A549 (cell line): ENCODE data around the gene MFSD2B. TPM values are rescaled to one million over a fixed set of nuclear protein-coding genes. Genes with fewer than 3 reads are reported as not detected.

Experiments used
- ATAC-seq, 2 experiments: fragments of 200-7000 bp in 1 of 2; fragments of >200 bp in 1 of 2; cut with Nextera tagmentation in 1 of 2; cut with Tn5 transposase in 1 of 2; 3 replicates each; pipeline versions ENCODE4 v1.8.0 to v1.9.1; 2018 to 2020; ENCODE audit warnings: mild to moderate bottlenecking in 1 of 2, moderate library complexity in 1 of 2
- CTCF ChIA-PET: fragments of 300-600 bp; sonication (Branson Sonifier 250); formaldehyde crosslinking; extraction: SDS; loops from one replicate; lab custom pipeline; 2021; ENCODE audit warnings: antibody characterized with exemption, inconsistent platforms; lab: Yijun Ruan, JAX
- POLR2A ChIA-PET: fragments of 350-600 bp; formaldehyde crosslinking; extraction: SDS; loops from one replicate; lab custom pipeline; 2021; ENCODE audit warnings: antibody characterized with exemption, inconsistent platforms; lab: Yijun Ruan, JAX
- DNase-seq, 2 experiments: peaks; one replicate each; pipeline versions ENCODE4 v3.0.0 to v3.0.0-alpha.2; 2011 to 2016; ENCODE audit warnings: low read depth in 1 of 2, low spot score in 1 of 2
- FAIRE-seq: peaks from 2 replicates; lab custom pipeline; 2011; peaks lifted over from hg19 to GRCh38; lab: Jason Lieb, UNC
- H3K27ac ChIP-seq, 2 experiments: fragments of >200 bp; sonication (Bioruptor Twin); formaldehyde crosslinking; 3 replicates each; pipeline ENCODE4 v1.5.1; 2016 to 2017
- H3K4me1 ChIP-seq: fragments of >200 bp; sonication (Bioruptor Twin); formaldehyde crosslinking; 3 replicates; pipeline ENCODE4 v1.6.1; 2016
- H3K4me2 ChIP-seq: fragments of >200 bp; sonication (Bioruptor Twin); formaldehyde crosslinking; 3 replicates; pipeline ENCODE4 v1.6.1; 2016
- H3K4me3 ChIP-seq: fragments of >200 bp; sonication (Bioruptor Twin); formaldehyde crosslinking; 3 replicates; pipeline ENCODE4 v1.5.1; 2016
- H3K9me3 ChIP-seq: fragments of >200 bp; sonication (Bioruptor Twin); formaldehyde crosslinking; 3 replicates; pipeline ENCODE4 v1.6.1; 2016
- CEBPB ChIP-seq, 2 experiments: fragments of >200 bp in 1 of 2; sonication (Bioruptor Twin) in 1 of 2; formaldehyde crosslinking in 1 of 2; IDR thresholded peaks; 2 replicates each; pipeline ENCODE4 v1.6.1; 2012 to 2016
- EHMT2 ChIP-seq: fragments of 200-600 bp; sonication (generic); IDR thresholded peaks from 2 replicates; pipeline ENCODE4 v1.6.1; 2016; ENCODE audit warnings: antibody characterized with exemption, low read depth, mild to moderate bottlenecking, moderate library complexity
- ESRRA ChIP-seq: fragments of 150-350 bp; IDR thresholded peaks from 2 replicates; pipeline ENCODE4 v1.6.1; 2014; ENCODE audit warnings: mild to moderate bottlenecking, low read length, borderline replicate concordance
- FOSB ChIP-seq: fragments of 250-450 bp; sonication (Bioruptor Pico); IDR thresholded peaks from 2 replicates; pipeline ENCODE4 v1.5.0; 2020; ENCODE audit warnings: mild to moderate bottlenecking, moderate library complexity
- FOSL2 ChIP-seq, 2 experiments: fragments of 450-650 bp in 1 of 2; fragments of >200 bp in 1 of 2; sonication (Bioruptor Twin) in 1 of 2; formaldehyde crosslinking; IDR thresholded peaks; 2 replicates each; pipeline versions ENCODE4 v1.5.0 to v1.6.1; 2016 to 2020; ENCODE audit warnings: mild to moderate bottlenecking in 1 of 2, moderate library complexity in 1 of 2
- GATA3 ChIP-seq: IDR thresholded peaks from 2 replicates; pipeline ENCODE4 v1.6.1; 2012; ENCODE audit warnings: borderline replicate concordance
- HEYL ChIP-seq: fragments of 250-450 bp; sonication (Bioruptor Pico); IDR thresholded peaks from 2 replicates; pipeline ENCODE4 v1.8.0; 2021; ENCODE audit warnings: mild to moderate bottlenecking, moderate library complexity
- KDM5A ChIP-seq: fragments of 200-600 bp; sonication (generic); IDR thresholded peaks from 2 replicates; pipeline ENCODE4 v1.6.1; 2016; ENCODE audit warnings: antibody characterized with exemption, mild to moderate bottlenecking
- MAZ ChIP-seq: fragments of 150-350 bp; IDR thresholded peaks from 2 replicates; pipeline ENCODE4 v1.6.1; 2014; ENCODE audit warnings: antibody characterized with exemption, low read depth, low read length, borderline replicate concordance
- NPAS2 ChIP-seq: fragments of 250-450 bp; sonication (Bioruptor Pico); IDR thresholded peaks from 2 replicates; pipeline ENCODE4 v1.8.0; 2022; ENCODE audit warnings: mild to moderate bottlenecking, moderate library complexity, borderline replicate concordance
- RAD21 ChIP-seq, 2 experiments: fragments of >200 bp in 1 of 2; sonication (Bioruptor Twin) in 1 of 2; formaldehyde crosslinking in 1 of 2; IDR thresholded peaks in 1 of 2; conservative IDR thresholded peaks in 1 of 2; 2 replicates in 1 of 2; 3 replicates in 1 of 2; pipeline ENCODE4 v1.6.1; 2012 to 2018; ENCODE audit warnings: inconsistent platforms in 1 of 2
- TFCP2L1 ChIP-seq: fragments of 250-450 bp; sonication (Bioruptor Pico); IDR thresholded peaks from 2 replicates; pipeline ENCODE4 v1.5.0; 2021; ENCODE audit warnings: mild to moderate bottlenecking
- TP53 ChIP-seq: fragments of 250-450 bp; sonication (Bioruptor Pico); IDR thresholded peaks from 2 replicates; pipeline ENCODE4 v1.5.0; 2021; ENCODE audit warnings: mild to moderate bottlenecking, moderate library complexity
- ZC3H11A ChIP-seq: fragments of 450-650 bp; IDR thresholded peaks from 2 replicates; pipeline ENCODE4 v1.6.1; 2014; ENCODE audit warnings: antibody characterized with exemption, mild to moderate bottlenecking
- WGBS: methylation state at CpG from one replicate; pipeline ENCODE4 v1.1.6; 2017; ENCODE audit errors: missing lambda C conversion rate; 5-methylcytosine and 5-hydroxymethylcytosine counted together
- polyA plus RNA-seq, 4 experiments: library from polyadenylated mRNA; depleted of rRNA in 3 of 4; stranded (reverse); fragments of >200 nt; fragmentation: RNase III in 1 of 4; extraction: RNeasy Plus Mini Kit Qiagen cat#74134 plus additional on column Dnase treatment in 1 of 4; gene quantifications; 2 replicates in 3 of 4; 3 replicates in 1 of 4; pipeline ENCODE4 v1.2.3, GENCODE V29; 2011 to 2017
- TF ChIP-seq, protein P1 (sequence below): fragments of >200 bp; sonication (Bioruptor Twin); formaldehyde crosslinking; IDR thresholded peaks from 3 replicates; pipeline ENCODE4 v1.6.1; 2016
- TF ChIP-seq, protein P2 (sequence below): IDR thresholded peaks from 2 replicates; pipeline ENCODE4 v1.6.1; 2012
- TF ChIP-seq, protein P3 (sequence below): IDR thresholded peaks from 2 replicates; pipeline ENCODE4 v1.6.1; 2012
- TF ChIP-seq, protein P4 (sequence below): fragments of 450-650 bp; IDR thresholded peaks from 2 replicates; pipeline ENCODE4 v1.6.1; 2014; ENCODE audit warnings: antibody characterized with exemption

The MFSD2B gene
- polyA plus RNA-seq, 2 of the 4 experiments (the other 2 are of a cell fraction), result 0.09 to 0.17 TPM

DNA sequence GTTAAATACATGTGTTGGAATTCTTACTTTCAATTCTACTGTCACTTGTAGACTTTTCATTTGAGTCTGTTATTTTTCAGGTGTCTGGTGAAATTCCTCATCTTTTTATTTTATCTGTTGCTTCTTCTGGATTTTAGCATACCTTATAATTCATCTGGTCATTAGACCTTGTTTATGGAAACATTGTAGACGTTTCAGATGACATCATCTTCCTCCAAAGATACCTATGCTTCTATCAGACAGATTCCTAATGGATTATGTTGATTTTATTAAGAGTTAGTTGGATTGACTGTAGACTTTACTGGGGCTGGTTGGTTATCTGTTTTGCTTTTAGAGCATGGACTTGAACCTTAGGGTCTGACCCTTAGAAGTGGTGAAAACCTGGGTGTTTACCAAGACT is 15.3 kb upstream of the MFSD2B start (continued):
- TF ChIP-seq, protein P1, sequence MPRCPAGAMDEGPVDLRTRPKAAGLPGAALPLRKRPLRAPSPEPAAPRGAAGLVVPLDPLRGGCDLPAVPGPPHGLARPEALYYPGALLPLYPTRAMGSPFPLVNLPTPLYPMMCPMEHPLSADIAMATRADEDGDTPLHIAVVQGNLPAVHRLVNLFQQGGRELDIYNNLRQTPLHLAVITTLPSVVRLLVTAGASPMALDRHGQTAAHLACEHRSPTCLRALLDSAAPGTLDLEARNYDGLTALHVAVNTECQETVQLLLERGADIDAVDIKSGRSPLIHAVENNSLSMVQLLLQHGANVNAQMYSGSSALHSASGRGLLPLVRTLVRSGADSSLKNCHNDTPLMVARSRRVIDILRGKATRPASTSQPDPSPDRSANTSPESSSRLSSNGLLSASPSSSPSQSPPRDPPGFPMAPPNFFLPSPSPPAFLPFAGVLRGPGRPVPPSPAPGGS, result no peak

DNA sequence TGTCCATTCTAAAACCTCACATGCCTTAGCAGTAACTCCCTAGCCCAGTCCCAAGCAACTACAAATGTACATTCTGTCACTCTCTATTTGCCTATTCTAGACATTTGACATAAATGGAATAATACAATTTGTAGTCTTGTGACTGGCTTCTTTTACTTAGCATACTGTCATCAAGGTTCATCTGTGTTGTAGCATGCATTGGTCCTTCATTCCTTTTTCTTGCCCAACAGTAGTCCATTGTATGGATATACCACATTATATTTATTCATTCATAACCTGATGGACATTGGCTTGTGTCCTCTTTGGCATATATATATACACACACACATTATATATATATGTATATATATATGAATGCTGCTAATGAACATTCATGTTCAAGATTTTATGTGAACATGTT is 2.2 kb upstream of the MFSD2B start:
- DNase-seq (no peak), ATAC-seq (no peak), FAIRE-seq (peak; percentile 39)
- Histone ChIP-seq H3K9me3 (no peaks in the 10 kb centered on the region), H3K4me3 (no peak overlapping the region), H3K27ac (peak overlapping the region; percentile 48 to 72; a peak in 5 of 6 replicates), H3K4me2 (peak overlapping the region; percentile 67), H3K4me1 (peaks cover 37% of the 10 kb centered on the region)
- POLR2A ChIA-PET, result no interaction called here
- CTCF ChIA-PET, result interaction anchor here (1.6 to 1.7 kb wide), 2 partner anchors 81 kb away, joined by 5 read pairs; partner anchors contain the start of gene ATAD2B
- TF ChIP-seq FOSB (CRISPR knock-in tag) (no peak), EHMT2 (no peak), GATA3 (no peak), MAZ (no peak), RAD21 (conservative IDR thresholded peaks at IDR 0.05 in 1 of 2, IDR thresholded peaks at IDR 0.05 in 1 of 2) (no peak), CEBPB (IDR thresholded peaks at IDR 0.05) (no peak), TFCP2L1 (no peak), ESRRA (no peak), TP53 (CRISPR knock-in tag) (no peak), ZC3H11A (no peak), KDM5A (no peak), HEYL (CRISPR knock-in tag) (no peak)
- TF ChIP-seq, protein P2, sequence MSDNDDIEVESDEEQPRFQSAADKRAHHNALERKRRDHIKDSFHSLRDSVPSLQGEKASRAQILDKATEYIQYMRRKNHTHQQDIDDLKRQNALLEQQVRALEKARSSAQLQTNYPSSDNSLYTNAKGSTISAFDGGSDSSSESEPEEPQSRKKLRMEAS, result no peak
- TF ChIP-seq, protein P3, sequence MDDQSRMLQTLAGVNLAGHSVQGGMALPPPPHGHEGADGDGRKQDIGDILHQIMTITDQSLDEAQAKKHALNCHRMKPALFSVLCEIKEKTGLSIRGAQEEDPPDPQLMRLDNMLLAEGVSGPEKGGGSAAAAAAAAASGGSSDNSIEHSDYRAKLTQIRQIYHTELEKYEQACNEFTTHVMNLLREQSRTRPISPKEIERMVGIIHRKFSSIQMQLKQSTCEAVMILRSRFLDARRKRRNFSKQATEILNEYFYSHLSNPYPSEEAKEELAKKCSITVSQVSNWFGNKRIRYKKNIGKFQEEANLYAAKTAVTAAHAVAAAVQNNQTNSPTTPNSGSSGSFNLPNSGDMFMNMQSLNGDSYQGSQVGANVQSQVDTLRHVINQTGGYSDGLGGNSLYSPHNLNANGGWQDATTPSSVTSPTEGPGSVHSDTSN, result no peak

DNA sequence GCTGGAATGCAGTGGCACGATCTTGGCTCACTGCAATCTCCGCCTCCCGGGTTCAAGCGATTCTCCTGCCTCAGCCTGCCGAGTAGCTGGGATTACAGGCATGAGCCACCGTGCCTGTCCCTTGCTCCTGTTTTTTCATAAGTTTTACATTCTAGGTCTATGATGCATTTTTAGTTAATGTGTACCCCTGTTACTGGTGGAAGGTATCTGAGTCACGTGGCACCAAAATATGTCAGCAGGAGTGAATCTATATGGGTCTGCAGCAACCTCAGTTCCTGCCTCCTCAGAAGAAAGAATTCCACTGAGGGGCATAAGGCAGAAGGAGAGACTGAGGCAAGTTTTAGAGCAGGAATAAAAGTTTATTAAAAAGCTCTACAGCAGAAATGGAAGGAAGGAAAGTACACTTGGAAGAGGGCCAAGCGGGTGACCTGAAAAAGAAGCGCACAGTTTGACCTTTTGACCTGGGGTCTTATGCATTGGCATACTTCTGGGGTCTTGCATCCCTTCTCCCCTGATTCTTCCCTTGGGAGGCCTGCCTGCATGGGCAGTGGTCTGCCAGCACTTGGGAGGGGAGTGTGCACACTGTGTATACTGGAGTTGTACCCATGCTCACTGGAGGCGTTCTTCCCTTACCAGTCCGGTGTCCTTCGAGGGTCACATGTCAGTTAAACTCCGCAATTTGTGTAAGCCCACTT is 1.1 kb upstream of the MFSD2B start:
- ATAC-seq (peak; percentile 69 to 72; a peak in 5 of 6 replicates), DNase-seq (peak; percentile 50 to 56), FAIRE-seq (peak; percentile 68)
- Histone ChIP-seq H3K4me2 (peak overlapping the region; percentile 67), H3K4me1 (peaks cover 45% of the 10 kb centered on the region), H3K4me3 (0 out of 3 replicates have a peak overlapping the region, but pooled peaks have one; percentile 11), H3K27ac (peak overlapping the region; percentile 48 to 72), H3K9me3 (no peaks in the 10 kb centered on the region)
- WGBS, result 35% methylated on average over 13 of the region's 13 CpGs
- POLR2A ChIA-PET, result interaction anchor here (0.6 kb wide), 1 partner anchor 69 kb away, joined by 7 read pairs; no protein-coding TSS in a partner anchor
- CTCF ChIA-PET, result interaction anchor here (1.1 to 2.5 kb wide), 3 partner anchors 22 to 82 kb away, joined by 4 to 12 read pairs (median 5); partner anchors contain the start of genes ATAD2B and TP53I3
- TF ChIP-seq, protein P2, result peak; percentile 72
- TF ChIP-seq CEBPB (IDR thresholded peaks at IDR 0.05) (0 out of 4 replicates have a peak, but pooled peaks of 1 of the 2 experiments have one; percentile 14), NPAS2 (CRISPR knock-in tag) (no peak), FOSL2 (IDR thresholded peaks at IDR 0.05) (no peak), FOSL2 (CRISPR knock-in tag; IDR thresholded peaks at IDR 0.05) (peak; percentile 46)
- TF ChIP-seq, protein P4, sequence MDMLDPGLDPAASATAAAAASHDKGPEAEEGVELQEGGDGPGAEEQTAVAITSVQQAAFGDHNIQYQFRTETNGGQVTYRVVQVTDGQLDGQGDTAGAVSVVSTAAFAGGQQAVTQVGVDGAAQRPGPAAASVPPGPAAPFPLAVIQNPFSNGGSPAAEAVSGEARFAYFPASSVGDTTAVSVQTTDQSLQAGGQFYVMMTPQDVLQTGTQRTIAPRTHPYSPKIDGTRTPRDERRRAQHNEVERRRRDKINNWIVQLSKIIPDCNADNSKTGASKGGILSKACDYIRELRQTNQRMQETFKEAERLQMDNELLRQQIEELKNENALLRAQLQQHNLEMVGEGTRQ, result peak; percentile 82
